Chondrocyte (in vitro differentiated cells): ENCODE measurements around the gene STMN3. TPM values are rescaled to one million over a fixed set of nuclear protein-coding genes. Genes with fewer than 3 reads are reported as not detected.
A peak's percentile ranks its signal among the peaks of the same experiment; 100 is the strongest.

ENCODE experiments used
- DNase-seq: peaks from one replicate; pipeline ENCODE4 v3.0.0; 2021; ENCODE audit warnings: mixed read lengths, low spot score
- H3K27ac Mint-ChIP-seq: one replicate; pipeline ENCODE4 v1.8.0; 2021; ENCODE audit warnings: mild to moderate bottlenecking, moderate library complexity, mixed read lengths; ENCODE audit not compliant: unreplicated experiment
- H3K27me3 Mint-ChIP-seq: 2 replicates; pipeline ENCODE4 v1.8.0; 2021; ENCODE audit warnings: low read depth, mixed read lengths
- H3K36me3 Mint-ChIP-seq: 2 replicates; pipeline ENCODE4 v1.8.0; 2021; ENCODE audit warnings: low read depth, mixed read lengths
- H3K4me1 Mint-ChIP-seq: 2 replicates; pipeline ENCODE4 v1.8.0; 2021; ENCODE audit warnings: low read depth, mild to moderate bottlenecking, mixed read lengths
- H3K4me3 Mint-ChIP-seq: one replicate; pipeline ENCODE4 v1.8.0; 2021; ENCODE audit warnings: mild to moderate bottlenecking, moderate library complexity, mixed read lengths; ENCODE audit not compliant: unreplicated experiment
- H3K9me3 Mint-ChIP-seq: 2 replicates; pipeline ENCODE4 v1.8.0; 2021; ENCODE audit warnings: low read depth, mixed read lengths
- CTCF ChIP-seq: fragments of 200-600 bp; sonication (generic); IDR thresholded peaks from 2 replicates; pipeline ENCODE4 v1.5.0; 2021; ENCODE audit warnings: antibody characterized with exemption, mild to moderate bottlenecking, moderate library complexity
- total RNA-seq: library from RNA; stranded (reverse); gene quantifications from 3 replicates; pipeline ENCODE4 v1.2.1, GENCODE V29; 2021

The STMN3 gene
- total RNA-seq, 1 donor from 2014 or later, result 7.8 TPM

GRCh38 chr20:63700199-63701050 lies 47.2 kb upstream of the STMN3 start:
- Mint-ChIP-seq H3K27ac (peak overlapping the region; percentile 22), H3K36me3 (peaks cover 3% of the 10 kb centered on the region)
- peak; percentile 91 for DNase-seq

GRCh38 chr20:63699466-63700198 lies 46.4 kb upstream of the STMN3 start:
- TF ChIP-seq CTCF, result no peak
- Mint-ChIP-seq H3K36me3 (no peaks in the 10 kb centered on the region), H3K27ac (peak overlapping the region; percentile 87)

More at GRCh38 chr20:63700199-63701050, 47.2 kb upstream of the STMN3 start:
- Mint-ChIP-seq H3K4me3 (no peak overlapping the region), H3K9me3 (no peaks in the 10 kb centered on the region), H3K27me3 (no peaks in the 10 kb centered on the region), H3K4me1 (peaks cover 28% of the 10 kb centered on the region)
- TF ChIP-seq CTCF, result no peak

GRCh38 chr20:63698739-63699465 lies 45.7 kb upstream of the STMN3 start:
- Mint-ChIP-seq H3K4me3 (no peak overlapping the region), H3K27me3 (no peaks in the 10 kb centered on the region), H3K36me3 (no peaks in the 10 kb centered on the region), H3K27ac (peak overlapping the region; percentile 87), H3K4me1 (peaks cover 28% of the 10 kb centered on the region), H3K9me3 (no peaks in the 10 kb centered on the region)
- no peak for TF ChIP-seq CTCF
- peak; percentile 88 for DNase-seq

More at GRCh38 chr20:63699466-63700198, 46.4 kb upstream of the STMN3 start:
- Mint-ChIP-seq H3K4me3 (no peak overlapping the region), H3K4me1 (peaks cover 28% of the 10 kb centered on the region), H3K9me3 (no peaks in the 10 kb centered on the region), H3K27me3 (no peaks in the 10 kb centered on the region)
- peak; percentile 90 for DNase-seq

- no peak overlapping the region for H3K27ac Mint-ChIP-seq
- no peaks in the 10 kb centered on the region for H3K9me3 Mint-ChIP-seq
- no peak for TF ChIP-seq CTCF
- H3K4me1 Mint-ChIP-seq, result peaks cover 28% of the 10 kb centered on the region
- H3K4me3 Mint-ChIP-seq, result no peak overlapping the region
- DNase-seq, result peak; percentile 68
- peaks cover 2% of the 10 kb centered on the region for H3K36me3 Mint-ChIP-seq
- H3K27me3 Mint-ChIP-seq, result no peaks in the 10 kb centered on the region
These were observed 44.8 kb upstream of the STMN3 start for GRCh38 chr20:63697868-63698545.
